ENCODE results near the gene EPB41L4B. TPM values are rescaled to one million over a fixed set of nuclear protein-coding genes. Genes with fewer than 3 reads are reported as not detected.
"Not testable (repeated sequence)": the region's sequence is repeated elsewhere in the genome, so short reads cannot be mapped to it uniquely, and the experiment has no call there.

The EPB41L4B gene
- total RNA-seq, 2 donors from 2014 or later = 0.28 to 0.62 TPM

GRCh38 chr9:109231593-109231992 lies 89.3 kb downstream of the EPB41L4B start:
- intact Hi-C loops (cut with DNase I) = loop anchor here in 1 of 2 donors (5.0 kb wide), 1 partner anchor 824 kb away; no protein-coding TSS in a partner anchor
- no peak for DNase-seq (ENCODE audit: low spot score)

- no peak for DNase-seq (ENCODE audit: low spot score)
- intact Hi-C loops (cut with DNase I) = loop anchor here in 1 of 2 donors (5.0 kb wide), 1 partner anchor 823 kb away; no protein-coding TSS in a partner anchor
Observed at GRCh38 chr9:109230277-109230676, 90.6 kb downstream of the EPB41L4B start.

GRCh38 chr9:109229682-109230081 lies 91.2 kb downstream of the EPB41L4B start:
- intact Hi-C loops (cut with DNase I) = loop anchor here in 1 of 2 donors (5.0 kb wide), 1 partner anchor 822 kb away; no protein-coding TSS in a partner anchor

GRCh38 chr9:109228093-109228642 lies 92.7 kb downstream of the EPB41L4B start:
- intact Hi-C loops (cut with DNase I) = no loop called here
- no peak for DNase-seq (ENCODE audit: low spot score)

More at GRCh38 chr9:109229682-109230081, 91.2 kb downstream of the EPB41L4B start:
- DNase-seq (ENCODE audit: low spot score) = no peak

GRCh38 chr9:109225629-109226028 lies 95.2 kb downstream of the EPB41L4B start:
- no peak for DNase-seq (ENCODE audit: low spot score)
- intact Hi-C loops (cut with DNase I) = no loop called here

GRCh38 chr9:109224751-109225150 lies 96.1 kb downstream of the EPB41L4B start:
- intact Hi-C loops (cut with DNase I) = no loop called here
- DNase-seq (ENCODE audit: low spot score) = no peak

- DNase-seq (ENCODE audit: low spot score); intact Hi-C loops (cut with DNase I): not testable (repeated sequence)
Observed at GRCh38 chr9:109218242-109218641, 102.6 kb downstream of the EPB41L4B start.

- no peak for DNase-seq (ENCODE audit: low spot score)
- intact Hi-C loops (cut with DNase I) = no loop called here
Observed at GRCh38 chr9:109214414-109214813, 106.4 kb downstream of the EPB41L4B start.

GRCh38 chr9:109213285-109214121 lies 107.4 kb downstream of the EPB41L4B start:
- no peak for DNase-seq (ENCODE audit: low spot score)
- intact Hi-C loops (cut with DNase I) = no loop called here

GRCh38 chr9:109212768-109213167 lies 108.1 kb downstream of the EPB41L4B start:
- intact Hi-C loops (cut with DNase I) = no loop called here
- DNase-seq (ENCODE audit: low spot score) = no peak

- no peak for DNase-seq (ENCODE audit: low spot score)
- intact Hi-C loops (cut with DNase I) = no loop called here
Observed at GRCh38 chr9:109206670-109207069, 114.2 kb downstream of the EPB41L4B start.

GRCh38 chr9:109205526-109205925 lies 115.3 kb downstream of the EPB41L4B start:
- no peak for DNase-seq (ENCODE audit: low spot score)
- intact Hi-C loops (cut with DNase I) = no loop called here

- intact Hi-C loops (cut with DNase I) = no loop called here
- no peak for DNase-seq (ENCODE audit: low spot score)
Observed at GRCh38 chr9:109203761-109204360, 117.0 kb downstream of the EPB41L4B start.

GRCh38 chr9:109199676-109200075 lies 121.2 kb downstream of the EPB41L4B start:
- intact Hi-C loops (cut with DNase I) = loop anchor here in 1 of 2 donors (2.0 kb wide), 1 partner anchor 73 kb away; no protein-coding TSS in a partner anchor
- no peak for DNase-seq (ENCODE audit: low spot score)

GRCh38 chr9:109198736-109199382 lies 122.0 kb downstream of the EPB41L4B start:
- intact Hi-C loops (cut with DNase I) = no loop called here
- no peak for DNase-seq (ENCODE audit: low spot score)

GRCh38 chr9:109193974-109194556 lies 126.8 kb downstream of the EPB41L4B start:
- DNase-seq (ENCODE audit: low spot score) = no peak
- intact Hi-C loops (cut with DNase I) = no loop called here

GRCh38 chr9:109192732-109193361 lies 128.0 kb downstream of the EPB41L4B start:
- intact Hi-C loops (cut with DNase I) = no loop called here
- no peak for DNase-seq (ENCODE audit: low spot score)

GRCh38 chr9:109191746-109192145 lies 129.1 kb downstream of the EPB41L4B start:
- no peak for DNase-seq (ENCODE audit: low spot score)
- intact Hi-C loops (cut with DNase I) = no loop called here

GRCh38 chr9:109190151-109190550 lies 130.7 kb downstream of the EPB41L4B start:
- no peak for DNase-seq (ENCODE audit: low spot score)
- intact Hi-C loops (cut with DNase I) = no loop called here
